ENCODE data around the gene PIGL. TPM values are rescaled to one million over a fixed set of nuclear protein-coding genes. Genes with fewer than 3 reads are reported as not detected.

Gene PIGL
- total and polyA plus RNA-seq, 2 of the 4 experiments (the other 2 are of a cell fraction): 17.9 to 29.5 TPM

- CTCF ChIA-PET: no interaction called here
- no peak for ATAC-seq (ENCODE audit: low read depth)
Observed at GRCh38 chr17:16259926-16260325, 42.9 kb downstream of the PIGL start.

More at GRCh38 chr17:16259926-16260325, 42.9 kb downstream of the PIGL start:
- Histone ChIP-seq H3K18ac (ENCODE audit: low read depth, low read length) (no peak overlapping the region), H3K4me3 (ENCODE audit: insufficient read depth, low read depth, low read length) (no peak overlapping the region), H3K4me2 (ENCODE audit: low read depth, low read length) (no peak overlapping the region), H3K27ac (ENCODE audit: insufficient read depth, low read length) (no peak overlapping the region), H3K4me1 (ENCODE audit: control insufficient read depth, insufficient read depth, low read length) (peaks cover 2% of the 10 kb centered on the region), H3K4ac (ENCODE audit: low read depth, low read length) (no peak overlapping the region), H3K56ac (ENCODE audit: extremely low read depth, insufficient read depth, low read length) (no peak overlapping the region), H4K5ac (ENCODE audit: low read depth, low read length) (no peak overlapping the region), H3K9me1 (ENCODE audit: insufficient read depth, low read length) (no peaks in the 10 kb centered on the region), H3K9ac (ENCODE audit: low read depth, low read length) (no peak overlapping the region), H3K79me1 (ENCODE audit: low read depth in 1 of 2, low read length in 2 of 2) (peaks cover 4 to 9% of the 10 kb centered on the region in 2 experiments; a peak in 3 of 4 replicates), H3K36me3 (ENCODE audit: control insufficient read depth, insufficient read depth, low read length) (no peaks in the 10 kb centered on the region; the same call in 1 of the 2 replicates), H3K23ac (ENCODE audit: low read depth, low read length) (no peak overlapping the region), H2AFZ (replicated peaks; ENCODE audit: low read length, poor library complexity) (no peak overlapping the region), H2AK9ac (replicated peaks; ENCODE audit: low read depth, low read length, poor library complexity) (no peak overlapping the region), H4K8ac (ENCODE audit: low read depth in 2 of 2, low read length in 2 of 2) (no peak overlapping the region), H3K27me3 (ENCODE audit: control insufficient read depth, insufficient read depth, low read length) (no peaks in the 10 kb centered on the region), H2BK120ac (ENCODE audit: low read depth, low read length) (no peak overlapping the region), H2BK20ac (ENCODE audit: low read depth, low read length) (no peak overlapping the region), H4K91ac (ENCODE audit: insufficient read depth, low read depth, low read length) (no peak overlapping the region), H2AK5ac (ENCODE audit: low read depth, low read length) (no peak overlapping the region), H4K20me1 (ENCODE audit: insufficient read depth, low read length) (no peaks in the 10 kb centered on the region), H3K14ac (replicated peaks; ENCODE audit: low read depth, low read length) (no peak overlapping the region), H3K9me3 (ENCODE audit: control insufficient read depth, insufficient read depth, low read length) (no peaks in the 10 kb centered on the region), H2BK15ac (ENCODE audit: low read depth, low read length) (no peak overlapping the region), H2BK5ac (ENCODE audit: low read depth, low read length, poor library complexity, severe bottlenecking) (no peak overlapping the region)
- dilution Hi-C loops (cut with HindIII; ENCODE audit: low sequenced_read_pairs, unreplicated experiment) (no loop called here), in situ Hi-C loops (cut with MboI; ENCODE audit: low sequenced_read_pairs) (no loop called here), intact Hi-C loops (cut with micrococcal nuclease) (no loop called here)
- TF ChIP-seq MXI1 (IDR thresholded peaks at IDR 0.05; ENCODE audit: borderline replicate concordance, low read depth, low read length) (no peak), USF2 (IDR thresholded peaks at IDR 0.05; ENCODE audit: low read depth, low read length) (no peak), MAFK (IDR thresholded peaks at IDR 0.05; ENCODE audit: low read depth, low read length) (no peak), MAZ (IDR thresholded peaks at IDR 0.05; ENCODE audit: borderline replicate concordance, low read depth, low read length) (no peak), ELK1 (IDR thresholded peaks at IDR 0.05; ENCODE audit: borderline replicate concordance, low read depth, low read length) (no peak), RAD21 (IDR thresholded peaks at IDR 0.05; ENCODE audit: low read length) (no peak), RCOR1 (IDR thresholded peaks at IDR 0.05; ENCODE audit: insufficient replicate concordance, low read length) (no peak), FOS (IDR thresholded peaks at IDR 0.05; ENCODE audit: low read depth, low read length) (no peak), CEBPB (IDR thresholded peaks at IDR 0.05; ENCODE audit: low read depth, low read length) (no peak), RFX5 (IDR thresholded peaks at IDR 0.05; ENCODE audit: low read depth, low read length) (no peak), BHLHE40 (IDR thresholded peaks at IDR 0.05; ENCODE audit: low read depth, low read length) (no peak), POLR2A (IDR thresholded peaks at IDR 0.05; ENCODE audit: low read depth, low read length) (no peak)
- no peak for DNase-seq
- no TSS peak for BruUV-seq (replicated peaks)
- POLR2A ChIA-PET (ENCODE audit: unreplicated experiment): no interaction called here
- no CpG with 5 or more reads among the region's 6 CpGs for WGBS, 2 experiments (ENCODE audit: extremely low coverage in 2 of 2, insufficient read length in 1 of 2)
